CD8-positive, alpha-beta memory T cell (primary cell): ENCODE measurements around the gene MAPK14. TPM values are rescaled to one million over a fixed set of nuclear protein-coding genes. Genes with fewer than 3 reads are reported as not detected.
A peak's percentile ranks its signal among the peaks of the same experiment; 100 is the strongest.

ENCODE experiments used
- CTCF ChIA-PET: fragments of 350-600 bp; sonication (Branson Sonifier 250); formaldehyde crosslinking; loops from one replicate; lab custom pipeline; 2021; ENCODE audit warnings: antibody characterized with exemption; lab: Charles Lee
- POLR2A ChIA-PET: fragments of 350-600 bp; sonication (Branson Sonifier 250); formaldehyde crosslinking; loops from one replicate; lab custom pipeline; 2021; ENCODE audit warnings: antibody characterized with exemption; lab: Charles Lee
- DNase-seq, 5 donors: peaks; one replicate each; pipeline versions ENCODE4 v3.0.0 to v3.0.0-alpha.2; 2020 to 2022; ENCODE audit warnings: mixed read lengths in 1 of 5
- H3K27ac ChIP-seq: one replicate; pipeline ENCODE4 v1.7.0; 2013; ENCODE audit warnings: low read depth, mild to moderate bottlenecking, low read length, moderate library complexity
- H3K27me3 ChIP-seq: 2 replicates; pipeline ENCODE4 v1.7.0; 2013; ENCODE audit warnings: low read length, mild to moderate bottlenecking; ENCODE audit not compliant: insufficient read depth, poor library complexity, severe bottlenecking
- H3K36me3 ChIP-seq: 2 replicates; pipeline ENCODE4 v1.7.0; 2013; ENCODE audit warnings: mild to moderate bottlenecking, low read length, moderate library complexity; ENCODE audit not compliant: insufficient read depth
- H3K4me1 ChIP-seq: 2 replicates; pipeline ENCODE4 v1.7.0; 2013; ENCODE audit warnings: mild to moderate bottlenecking, low read length, moderate library complexity; ENCODE audit not compliant: insufficient read depth
- H3K4me3 ChIP-seq: 2 replicates; pipeline ENCODE4 v1.7.0; 2013; ENCODE audit warnings: mild to moderate bottlenecking, low read length
- H3K9me3 ChIP-seq: 2 replicates; pipeline ENCODE4 v1.7.0; 2013; ENCODE audit warnings: mild to moderate bottlenecking, low read length
- H3K27ac Mint-ChIP-seq, 8 donors: one replicate each; pipeline ENCODE4 v1.8.0; 2020 to 2021; ENCODE audit warnings: mixed read lengths in 8 of 8, mild to moderate bottlenecking in 6 of 8, inconsistent platforms in 3 of 8, moderate library complexity in 3 of 8
- H3K27me3 Mint-ChIP-seq, 2 donors: one replicate each; pipeline ENCODE4 v1.8.0; 2020 to 2021; ENCODE audit warnings: mixed read lengths in 2 of 2, mild to moderate bottlenecking in 1 of 2, moderate library complexity in 1 of 2
- H3K36me3 Mint-ChIP-seq, 3 donors: one replicate each; pipeline ENCODE4 v1.8.0; 2020 to 2021; ENCODE audit warnings: mixed read lengths in 3 of 3, inconsistent platforms in 1 of 3, mild to moderate bottlenecking in 1 of 3
- H3K4me1 Mint-ChIP-seq, 3 donors: one replicate each; pipeline ENCODE4 v1.8.0; 2020 to 2021; ENCODE audit warnings: mixed read lengths in 3 of 3, inconsistent platforms in 1 of 3, mild to moderate bottlenecking in 1 of 3
- H3K4me3 Mint-ChIP-seq, 7 donors: one replicate each; pipeline ENCODE4 v1.8.0; 2020 to 2021; ENCODE audit warnings: mixed read lengths in 7 of 7, mild to moderate bottlenecking in 6 of 7, moderate library complexity in 4 of 7, inconsistent platforms in 2 of 7
- H3K9me3 Mint-ChIP-seq, 5 donors: one replicate each; pipeline ENCODE4 v1.8.0; 2020 to 2022; ENCODE audit warnings: mixed read lengths in 5 of 5, mild to moderate bottlenecking in 3 of 5, moderate library complexity in 2 of 5, inconsistent platforms in 1 of 5
- polyA plus RNA-seq: library from polyadenylated mRNA; unstranded; fragments of 300-500 nt; fragmentation: Illumina TruSeq; gene quantifications from one replicate; pipeline ENCODE4 v1.2.3, GENCODE V29; 2021
- total RNA-seq, 2 experiments: library from RNA; stranded (reverse); gene quantifications; one replicate each; pipeline ENCODE4 v1.2.3, GENCODE V29; 2021

The MAPK14 gene
- total and polyA plus RNA-seq, 3 experiments from 2014 or later, result 46.5 to 52.5 (median 48.4) TPM

DNA sequence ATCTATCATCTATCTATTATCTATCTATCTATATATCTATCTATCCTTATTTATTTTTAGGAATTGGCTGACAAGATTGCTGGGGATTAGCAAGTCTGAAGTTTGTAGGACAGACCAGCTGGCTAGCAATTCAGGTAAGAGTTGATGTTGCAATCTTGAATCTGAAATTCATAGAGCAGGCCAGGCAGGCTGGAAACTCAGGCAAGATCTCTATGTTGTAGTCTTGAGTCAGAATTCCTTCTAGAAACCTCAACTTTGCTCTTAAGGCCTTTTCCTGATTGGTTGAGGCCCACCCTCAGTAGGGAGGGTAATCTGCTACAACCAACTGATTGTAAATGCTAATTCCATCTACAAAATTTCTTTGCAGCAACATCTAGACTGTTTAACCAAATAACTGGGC is 121.9 kb downstream of the MAPK14 start:
- Histone ChIP-seq H3K4me3 (no peak overlapping the region), H3K27ac (no peak overlapping the region), H3K36me3 (no peaks in the 10 kb centered on the region), H3K4me1 (peaks cover 6% of the 10 kb centered on the region), H3K9me3 (no peaks in the 10 kb centered on the region), H3K27me3 (no peaks in the 10 kb centered on the region)
- Mint-ChIP-seq H3K9me3 (peaks cover 0 to 4% (median 2%) of the 10 kb centered on the region in 5 donors), H3K36me3 (peaks cover 0 to 7% (median 0%) of the 10 kb centered on the region in 3 donors), H3K4me3 (no peak overlapping the region), H3K27me3 (no peaks in the 10 kb centered on the region), H3K27ac (no peak overlapping the region), H3K4me1 (peaks cover 10 to 18% (median 13%) of the 10 kb centered on the region in 3 donors)
- ChIA-PET CTCF (no interaction called here), POLR2A (no interaction called here)
- DNase-seq, result no peak

- Mint-ChIP-seq H3K4me3 (no peak overlapping the region), H3K27me3 (no peaks in the 10 kb centered on the region), H3K27ac (peak overlapping the region in 1 of 8 donors; percentile 43), H3K36me3 (peaks cover 0 to 12% (median 0%) of the 10 kb centered on the region in 3 donors), H3K9me3 (peaks cover 0 to 6% (median 2%) of the 10 kb centered on the region in 5 donors), H3K4me1 (peaks cover 10 to 18% (median 13%) of the 10 kb centered on the region in 3 donors)
- Histone ChIP-seq H3K27me3 (no peaks in the 10 kb centered on the region), H3K27ac (no peak overlapping the region), H3K36me3 (no peaks in the 10 kb centered on the region), H3K9me3 (no peaks in the 10 kb centered on the region), H3K4me1 (peaks cover 6% of the 10 kb centered on the region), H3K4me3 (no peak overlapping the region)
- DNase-seq, result no peak
- ChIA-PET POLR2A (no interaction called here), CTCF (no interaction called here)
Measured at GRCh38 chr6:36150283-36150682, 122.7 kb downstream of the MAPK14 start.

DNA sequence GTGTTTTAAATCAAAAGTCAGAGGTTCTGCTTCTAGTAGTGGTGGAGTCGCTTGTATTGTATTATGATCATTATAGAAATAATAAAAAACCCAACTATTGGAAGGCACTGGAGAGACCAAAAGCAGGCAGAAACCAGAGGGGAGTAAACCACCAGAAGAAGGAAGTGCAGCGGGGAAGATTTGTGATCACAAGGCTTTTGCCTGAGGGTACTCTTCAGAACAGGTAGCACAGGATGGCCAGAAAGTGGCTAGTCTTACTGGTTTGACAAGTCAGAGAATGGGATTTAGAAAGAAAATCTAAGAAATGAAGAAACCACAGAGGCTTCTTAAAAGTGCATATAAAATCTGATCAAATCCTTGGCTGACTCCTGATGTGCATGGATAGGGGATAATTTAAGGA is 126.7 kb downstream of the MAPK14 start:
- Mint-ChIP-seq H3K36me3 (peaks cover 0 to 26% (median 1%) of the 10 kb centered on the region in 3 donors), H3K27ac (no peak overlapping the region), H3K27me3 (no peaks in the 10 kb centered on the region), H3K4me3 (no peak overlapping the region), H3K9me3 (peaks cover 0 to 7% (median 3%) of the 10 kb centered on the region in 5 donors), H3K4me1 (no peaks in the 10 kb centered on the region)
- POLR2A ChIA-PET, result no interaction called here
- no peak overlapping the region for H3K27ac ChIP-seq
- no peaks in the 10 kb centered on the region for H3K4me1 ChIP-seq
- H3K4me3 ChIP-seq, result no peak overlapping the region
- H3K27me3 ChIP-seq, result no peaks in the 10 kb centered on the region
- H3K36me3 ChIP-seq, result no peaks in the 10 kb centered on the region
- no peak for DNase-seq
- CTCF ChIA-PET, result no interaction called here
- H3K9me3 ChIP-seq, result no peaks in the 10 kb centered on the region

DNA sequence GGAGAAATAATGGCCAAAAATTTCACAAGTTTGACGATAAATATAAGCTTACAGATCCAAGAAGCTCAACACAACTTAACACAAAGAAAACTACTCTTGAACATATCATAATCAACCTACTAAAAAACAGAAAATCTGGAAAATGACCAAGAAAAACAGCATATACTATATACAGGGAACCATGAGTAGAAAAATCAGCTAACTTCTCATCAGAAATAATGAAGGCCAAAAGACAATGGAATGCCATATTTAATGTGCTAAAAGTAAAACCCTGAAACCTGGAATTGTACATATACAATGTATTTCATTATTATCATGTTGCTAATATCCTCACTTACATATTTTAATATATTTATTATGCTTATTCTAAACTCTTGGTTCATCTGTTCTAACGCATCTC is 128.1 kb downstream of the MAPK14 start:
- ChIA-PET CTCF (no interaction called here), POLR2A (no interaction called here)
- Histone ChIP-seq H3K27ac (no peak overlapping the region), H3K4me3 (no peak overlapping the region), H3K4me1 (no peaks in the 10 kb centered on the region), H3K36me3 (no peaks in the 10 kb centered on the region), H3K27me3 (no peaks in the 10 kb centered on the region), H3K9me3 (no peaks in the 10 kb centered on the region)
- H3K9me3 Mint-ChIP-seq, result peaks cover 0 to 7% (median 3%) of the 10 kb centered on the region in 5 donors
- no peaks in the 10 kb centered on the region for H3K27me3 Mint-ChIP-seq
- no peak overlapping the region for H3K4me3 Mint-ChIP-seq
- peaks cover 1 to 34% (median 8%) of the 10 kb centered on the region in 3 donors for H3K36me3 Mint-ChIP-seq
- DNase-seq, result no peak
- H3K4me1 Mint-ChIP-seq, result no peaks in the 10 kb centered on the region
- no peak overlapping the region for H3K27ac Mint-ChIP-seq

- ChIA-PET CTCF (interaction anchor here (0.6 to 0.7 kb wide), 2 partner anchors 12 to 19 kb away, joined by 3 to 4 read pairs; no protein-coding TSS in a partner anchor), POLR2A (no interaction called here)
- Histone ChIP-seq H3K27ac (no peak overlapping the region), H3K4me3 (no peak overlapping the region), H3K4me1 (no peaks in the 10 kb centered on the region), H3K27me3 (no peaks in the 10 kb centered on the region), H3K36me3 (no peaks in the 10 kb centered on the region), H3K9me3 (no peaks in the 10 kb centered on the region)
- Mint-ChIP-seq H3K27me3 (no peaks in the 10 kb centered on the region), H3K36me3 (peaks cover 1 to 24% (median 8%) of the 10 kb centered on the region in 3 donors), H3K4me3 (no peak overlapping the region), H3K9me3 (peaks cover 0 to 7% (median 2%) of the 10 kb centered on the region in 5 donors), H3K4me1 (no peaks in the 10 kb centered on the region), H3K27ac (no peak overlapping the region)
- DNase-seq, result no peak
Measured at GRCh38 chr6:36160147-36160760, 132.6 kb downstream of the MAPK14 start.

Other genes with a start within 250 kb of the MAPK14 start
- gene CLPSL1, start 246.8 kb upstream of the MAPK14 start, total RNA-seq, result not detected
- gene CLPSL1, start 246.8 kb upstream of the MAPK14 start, polyA plus RNA-seq, result not detected
- not detected for gene CLPS, start 230.5 kb upstream of the MAPK14 start, total RNA-seq
- not detected for gene CLPS, start 230.5 kb upstream of the MAPK14 start, polyA plus RNA-seq
- gene LHFPL5, start 222.5 kb upstream of the MAPK14 start, total RNA-seq, result not detected
- not detected for gene LHFPL5, start 222.5 kb upstream of the MAPK14 start, polyA plus RNA-seq
- 100 to 1,000 TPM; 114 TPM for gene SRPK1, start 106.7 kb upstream of the MAPK14 start, total RNA-seq
- 49.1 TPM for gene SRPK1, start 106.7 kb upstream of the MAPK14 start, polyA plus RNA-seq
- gene SLC26A8, start 3.2 kb upstream of the MAPK14 start, total RNA-seq, result not detected
- not detected for gene SLC26A8, start 3.2 kb upstream of the MAPK14 start, polyA plus RNA-seq
- gene MAPK13, start 102.7 kb downstream of the MAPK14 start, total RNA-seq, result 10 to 100 TPM; 75.7 to 77.3 TPM
- gene MAPK13, start 102.7 kb downstream of the MAPK14 start, polyA plus RNA-seq, result 46.4 TPM
- 10 to 100 TPM; 22.4 to 26.4 TPM for gene BRPF3, start 168.9 kb downstream of the MAPK14 start, total RNA-seq
- 8.4 TPM for gene BRPF3, start 168.9 kb downstream of the MAPK14 start, polyA plus RNA-seq
- gene PNPLA1, start 242.3 kb downstream of the MAPK14 start, total RNA-seq, result not detected
- gene PNPLA1, start 242.3 kb downstream of the MAPK14 start, polyA plus RNA-seq, result not detected